GM13976 (cell line): ENCODE data around the gene PKNOX2.

Experiments
- DNase-seq: peaks from one replicate; pipeline ENCODE4 v3.0.0; 2012; ENCODE audit warnings: low spot score
- in situ Hi-C: fragments of 300-500 bp; cut with MboI; formaldehyde crosslinking; loops from one replicate; pipeline ENCODE4 v1.12.0; 2022; ENCODE audit warnings: low sequenced_read_pairs, mixed read lengths, inconsistent platforms; ENCODE audit not compliant: unreplicated experiment
- TF ChIP-seq, protein P1 (sequence below): IDR thresholded peaks from 2 replicates; pipeline ENCODE4 v1.5.1; 2012; ENCODE audit warnings: borderline replicate concordance, mild to moderate bottlenecking; ENCODE audit not compliant: insufficient read depth; ENCODE audit errors: extremely low read depth, missing control alignments, control extremely low read depth

PKNOX2 gene

GRCh38 chr11:125370561-125371389 lies 206.2 kb downstream of the PKNOX2 start:
- in situ Hi-C loops = loop anchor here (25.0 kb wide), 1 partner anchor 408 kb away; the partner anchor contains the start of gene CCDC15
- TF ChIP-seq, protein P1, sequence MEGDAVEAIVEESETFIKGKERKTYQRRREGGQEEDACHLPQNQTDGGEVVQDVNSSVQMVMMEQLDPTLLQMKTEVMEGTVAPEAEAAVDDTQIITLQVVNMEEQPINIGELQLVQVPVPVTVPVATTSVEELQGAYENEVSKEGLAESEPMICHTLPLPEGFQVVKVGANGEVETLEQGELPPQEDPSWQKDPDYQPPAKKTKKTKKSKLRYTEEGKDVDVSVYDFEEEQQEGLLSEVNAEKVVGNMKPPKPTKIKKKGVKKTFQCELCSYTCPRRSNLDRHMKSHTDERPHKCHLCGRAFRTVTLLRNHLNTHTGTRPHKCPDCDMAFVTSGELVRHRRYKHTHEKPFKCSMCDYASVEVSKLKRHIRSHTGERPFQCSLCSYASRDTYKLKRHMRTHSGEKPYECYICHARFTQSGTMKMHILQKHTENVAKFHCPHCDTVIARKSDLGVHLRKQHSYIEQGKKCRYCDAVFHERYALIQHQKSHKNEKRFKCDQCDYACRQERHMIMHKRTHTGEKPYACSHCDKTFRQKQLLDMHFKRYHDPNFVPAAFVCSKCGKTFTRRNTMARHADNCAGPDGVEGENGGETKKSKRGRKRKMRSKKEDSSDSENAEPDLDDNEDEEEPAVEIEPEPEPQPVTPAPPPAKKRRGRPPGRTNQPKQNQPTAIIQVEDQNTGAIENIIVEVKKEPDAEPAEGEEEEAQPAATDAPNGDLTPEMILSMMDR = no peak
- no peak for DNase-seq

GRCh38 chr11:125371431-125371935 lies 206.9 kb downstream of the PKNOX2 start:
- TF ChIP-seq, protein P1 = no peak
- in situ Hi-C loops = loop anchor here (25.0 kb wide), 1 partner anchor 409 kb away; the partner anchor contains the start of gene CCDC15
- no peak for DNase-seq

DNA sequence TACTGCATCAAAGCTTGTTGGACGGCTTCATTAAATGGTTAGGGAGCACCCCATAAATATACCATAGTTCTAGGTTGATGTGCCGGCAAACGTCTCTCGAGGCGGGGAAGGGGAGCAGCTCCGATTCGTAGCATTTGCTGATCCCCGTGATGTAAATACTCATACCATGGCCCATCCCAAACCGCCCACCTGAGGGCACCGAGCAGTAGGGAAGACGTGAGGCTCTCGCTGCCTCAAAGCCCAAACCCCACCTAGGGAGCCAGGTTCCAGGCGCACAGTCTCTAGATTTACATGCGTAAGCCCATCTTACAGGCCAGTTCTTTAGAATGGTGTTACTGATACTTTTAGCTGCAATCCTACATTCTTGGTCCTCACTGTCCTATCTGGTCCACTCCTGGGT lies 207.5 kb downstream of the PKNOX2 start:
- in situ Hi-C loops = loop anchor here (25.0 kb wide), 1 partner anchor 410 kb away; the partner anchor contains the start of gene CCDC15
- no peak for DNase-seq
- TF ChIP-seq, protein P1 = no peak

GRCh38 chr11:125372911-125373310 lies 208.4 kb downstream of the PKNOX2 start:
- TF ChIP-seq, protein P1 = no peak
- in situ Hi-C loops = loop anchor here (25.0 kb wide), 1 partner anchor 411 kb away; the partner anchor contains the start of gene CCDC15
- DNase-seq = no peak

GRCh38 chr11:125373426-125374391 lies 209.2 kb downstream of the PKNOX2 start:
- TF ChIP-seq, protein P1 = no peak
- in situ Hi-C loops = loop anchor here (25.0 kb wide), 1 partner anchor 411 kb away; the partner anchor contains the start of gene CCDC15
- DNase-seq = no peak

- no peak for DNase-seq
- TF ChIP-seq, protein P1 = no peak
- in situ Hi-C loops = loop anchor here (25.0 kb wide), 1 partner anchor 412 kb away; the partner anchor contains the start of gene CCDC15
These were observed 209.8 kb downstream of the PKNOX2 start for GRCh38 chr11:125374398-125374797.
